ENCODE data around the gene WEE2. TPM values are rescaled to one million over a fixed set of nuclear protein-coding genes. Genes with fewer than 3 reads are reported as not detected.

WEE2 gene
- total RNA-seq, 1 experiment from 2014 or later: not detected

DNA sequence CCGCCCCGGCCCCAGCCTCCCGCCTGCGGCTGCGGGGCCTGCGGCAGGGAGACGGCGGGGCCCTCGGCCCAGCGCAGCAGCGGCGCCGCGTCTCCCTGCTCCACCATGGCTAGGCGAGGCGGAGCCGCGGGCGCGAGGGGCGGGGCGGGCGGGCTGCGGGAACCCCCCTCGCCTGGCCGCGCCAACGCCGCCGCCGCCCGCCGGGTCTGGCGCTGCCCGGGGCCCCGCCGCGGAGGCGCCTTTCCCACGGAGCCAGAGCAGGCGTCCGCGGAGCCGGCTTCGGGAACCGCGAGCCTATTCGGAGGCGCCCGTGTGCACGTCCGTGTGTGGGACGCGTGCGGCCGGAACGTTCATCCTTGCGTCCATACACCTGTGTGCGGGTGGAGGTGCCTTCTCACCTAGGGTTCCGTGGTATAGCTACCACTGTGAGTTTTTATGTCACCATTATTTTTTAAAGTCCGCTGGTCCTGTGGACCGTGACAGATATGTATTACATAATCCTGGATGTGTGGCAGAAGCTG is 6.0 kb upstream of the WEE2 start, which contains the start of gene DENND11:
Gene DENND11 (minus strand): TSS at position 120 of the 521 bp plus-strand sequence. CDS start 13 bp downstream, at position 107.
- H3K36me3 Mint-ChIP-seq (ENCODE audit: insufficient read depth, unreplicated experiment): no peaks in the 10 kb centered on the region
- peak within 1 kb of the TSS; percentile 72 for H3K4me3 Mint-ChIP-seq (ENCODE audit: unreplicated experiment)
- H3K27me3 Mint-ChIP-seq (ENCODE audit: insufficient read depth, unreplicated experiment): no peaks in the 10 kb centered on the region
- H3K27ac Mint-ChIP-seq (ENCODE audit: low read depth, unreplicated experiment): no peak within 1 kb of the TSS
- H3K4me1 Mint-ChIP-seq (ENCODE audit: insufficient read depth, unreplicated experiment): peaks cover 31% of the 10 kb centered on the region
- no peaks in the 10 kb centered on the region for H3K9me3 Mint-ChIP-seq (ENCODE audit: unreplicated experiment)
- BruUV-seq (replicated peaks): no TSS peak
- DNase-seq (ENCODE audit: unreplicated experiment): peak; percentile 44
- TF ChIP-seq, protein P1, sequence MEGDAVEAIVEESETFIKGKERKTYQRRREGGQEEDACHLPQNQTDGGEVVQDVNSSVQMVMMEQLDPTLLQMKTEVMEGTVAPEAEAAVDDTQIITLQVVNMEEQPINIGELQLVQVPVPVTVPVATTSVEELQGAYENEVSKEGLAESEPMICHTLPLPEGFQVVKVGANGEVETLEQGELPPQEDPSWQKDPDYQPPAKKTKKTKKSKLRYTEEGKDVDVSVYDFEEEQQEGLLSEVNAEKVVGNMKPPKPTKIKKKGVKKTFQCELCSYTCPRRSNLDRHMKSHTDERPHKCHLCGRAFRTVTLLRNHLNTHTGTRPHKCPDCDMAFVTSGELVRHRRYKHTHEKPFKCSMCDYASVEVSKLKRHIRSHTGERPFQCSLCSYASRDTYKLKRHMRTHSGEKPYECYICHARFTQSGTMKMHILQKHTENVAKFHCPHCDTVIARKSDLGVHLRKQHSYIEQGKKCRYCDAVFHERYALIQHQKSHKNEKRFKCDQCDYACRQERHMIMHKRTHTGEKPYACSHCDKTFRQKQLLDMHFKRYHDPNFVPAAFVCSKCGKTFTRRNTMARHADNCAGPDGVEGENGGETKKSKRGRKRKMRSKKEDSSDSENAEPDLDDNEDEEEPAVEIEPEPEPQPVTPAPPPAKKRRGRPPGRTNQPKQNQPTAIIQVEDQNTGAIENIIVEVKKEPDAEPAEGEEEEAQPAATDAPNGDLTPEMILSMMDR (IDR thresholded peaks at IDR 0.05; ENCODE audit: unreplicated experiment): no peak
- ChIA-PET CTCF (interaction anchor here (0.5 to 6.0 kb wide), 4 partner anchors 36 to 891 kb away, joined by 3 to 37 read pairs (median 4); partner anchors contain the start of gene SSBP1), POLR2A (interaction anchor here (0.6 to 3.1 kb wide), 5 partner anchors 15 to 38 kb away, joined by 3 to 23 read pairs (median 3); partner anchors contain the start of gene SSBP1)
- intact Hi-C loops (cut with micrococcal nuclease): loop anchor here (5.0 kb wide), 1 partner anchor 35 kb away; the partner anchor contains the start of gene SSBP1

DNA sequence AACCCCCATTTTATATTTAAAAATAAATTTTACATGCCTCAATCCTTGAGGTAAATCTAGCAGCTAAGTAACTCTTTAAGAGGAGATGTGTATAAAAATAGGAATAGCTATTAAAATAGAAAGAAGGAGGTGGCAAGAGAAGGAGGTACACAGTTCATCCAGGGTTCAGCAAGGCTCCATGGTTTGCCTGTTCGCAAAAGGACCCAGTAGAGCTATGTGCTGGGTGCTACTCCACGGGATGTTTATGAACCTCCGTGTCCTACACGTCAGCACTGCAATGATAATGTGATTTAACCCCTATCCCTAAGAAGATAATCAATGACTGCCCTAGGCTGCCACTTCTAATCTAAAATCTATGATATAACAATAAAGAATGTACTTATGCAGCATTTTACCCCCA is 5.3 kb upstream of the WEE2 start:
- H3K4me1 Mint-ChIP-seq (ENCODE audit: insufficient read depth, unreplicated experiment): peaks cover 26% of the 10 kb centered on the region
- POLR2A ChIA-PET: interaction anchor here (0.8 to 3.1 kb wide), 4 partner anchors 11 to 37 kb away, joined by 3 to 23 read pairs (median 4); partner anchors contain the start of gene SSBP1
- no peaks in the 10 kb centered on the region for H3K9me3 Mint-ChIP-seq (ENCODE audit: unreplicated experiment)
- intact Hi-C loops (cut with micrococcal nuclease): loop anchor here (5.0 kb wide), 1 partner anchor 34 kb away; the partner anchor contains the start of gene SSBP1
- no TSS peak for BruUV-seq (replicated peaks)
- H3K27me3 Mint-ChIP-seq (ENCODE audit: insufficient read depth, unreplicated experiment): no peaks in the 10 kb centered on the region
- H3K27ac Mint-ChIP-seq (ENCODE audit: low read depth, unreplicated experiment): no peak overlapping the region
- peak overlapping the region; percentile 72 for H3K4me3 Mint-ChIP-seq (ENCODE audit: unreplicated experiment)
- TF ChIP-seq, protein P1 (IDR thresholded peaks at IDR 0.05; ENCODE audit: unreplicated experiment): no peak
- DNase-seq (ENCODE audit: unreplicated experiment): no peak
- H3K36me3 Mint-ChIP-seq (ENCODE audit: insufficient read depth, unreplicated experiment): no peaks in the 10 kb centered on the region
- CTCF ChIA-PET: interaction anchor here (0.9 to 6.0 kb wide), 3 partner anchors 35 to 891 kb away, joined by 3 to 37 read pairs (median 6); partner anchors contain the start of gene SSBP1

DNA sequence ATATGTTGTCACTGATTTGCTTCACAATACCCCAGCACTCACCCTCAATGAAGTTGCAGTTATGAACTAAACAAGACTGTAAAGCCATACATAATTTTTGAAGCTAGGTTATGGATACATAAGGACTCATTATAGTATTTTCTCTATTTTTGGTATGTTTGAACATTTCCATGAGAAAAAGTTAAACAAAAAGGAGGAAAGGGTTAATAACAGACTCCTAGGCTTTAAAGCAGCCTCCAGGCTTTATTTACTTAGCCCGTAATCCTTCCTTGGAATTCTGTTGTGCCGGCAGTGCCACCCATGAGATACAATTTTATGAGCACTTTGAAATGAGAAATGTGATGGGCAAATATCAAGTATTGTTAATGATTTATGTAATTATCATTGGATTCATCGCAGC is 4.0 kb upstream of the WEE2 start:
- POLR2A ChIA-PET: interaction anchor here (0.7 kb wide), 2 partner anchors 8 to 34 kb away, joined by 4 read pairs; partner anchors contain the start of gene SSBP1
- no peaks in the 10 kb centered on the region for H3K27me3 Mint-ChIP-seq (ENCODE audit: insufficient read depth, unreplicated experiment)
- H3K36me3 Mint-ChIP-seq (ENCODE audit: insufficient read depth, unreplicated experiment): no peaks in the 10 kb centered on the region
- CTCF ChIA-PET: interaction anchor here (6.0 kb wide), 1 partner anchor 34 kb away, joined by 37 read pairs; the partner anchor contains the start of gene SSBP1
- H3K4me1 Mint-ChIP-seq (ENCODE audit: insufficient read depth, unreplicated experiment): peaks cover 20% of the 10 kb centered on the region
- H3K9me3 Mint-ChIP-seq (ENCODE audit: unreplicated experiment): no peaks in the 10 kb centered on the region
- BruUV-seq (replicated peaks): no TSS peak
- TF ChIP-seq, protein P1 (IDR thresholded peaks at IDR 0.05; ENCODE audit: unreplicated experiment): no peak
- no peak overlapping the region for H3K27ac Mint-ChIP-seq (ENCODE audit: low read depth, unreplicated experiment)
- DNase-seq (ENCODE audit: unreplicated experiment): no peak
- no peak overlapping the region for H3K4me3 Mint-ChIP-seq (ENCODE audit: unreplicated experiment)
- intact Hi-C loops (cut with micrococcal nuclease): loop anchor here (5.0 kb wide), 1 partner anchor 33 kb away; the partner anchor contains the start of gene SSBP1

DNA sequence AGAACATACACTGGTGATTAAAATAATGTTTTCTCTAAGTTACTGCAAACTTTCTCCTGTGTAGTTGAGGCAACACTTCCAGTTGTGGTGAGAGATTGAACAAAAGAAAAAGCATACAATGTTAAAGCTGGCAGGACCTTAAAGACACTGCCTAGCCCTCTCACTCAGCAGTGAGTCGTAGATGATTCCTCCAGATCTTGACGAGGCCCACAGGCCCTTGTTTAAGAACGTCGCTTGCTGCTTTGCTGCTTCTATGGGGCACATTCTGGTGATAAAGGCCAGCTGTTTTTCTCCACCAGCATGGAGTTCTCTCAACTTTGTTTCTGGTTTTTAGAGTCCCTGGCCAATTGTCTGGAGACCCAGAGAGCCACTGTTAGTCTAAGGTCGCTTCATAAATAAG is 3.4 kb upstream of the WEE2 start:
- no peaks in the 10 kb centered on the region for H3K36me3 Mint-ChIP-seq (ENCODE audit: insufficient read depth, unreplicated experiment)
- no peaks in the 10 kb centered on the region for H3K27me3 Mint-ChIP-seq (ENCODE audit: insufficient read depth, unreplicated experiment)
- DNase-seq (ENCODE audit: unreplicated experiment): no peak
- peaks cover 19% of the 10 kb centered on the region for H3K4me1 Mint-ChIP-seq (ENCODE audit: insufficient read depth, unreplicated experiment)
- no peak overlapping the region for H3K27ac Mint-ChIP-seq (ENCODE audit: low read depth, unreplicated experiment)
- no TSS peak for BruUV-seq (replicated peaks)
- TF ChIP-seq, protein P1 (IDR thresholded peaks at IDR 0.05; ENCODE audit: unreplicated experiment): no peak
- intact Hi-C loops (cut with micrococcal nuclease): loop anchor here (5.0 kb wide), 1 partner anchor 33 kb away; the partner anchor contains the start of gene SSBP1
- H3K4me3 Mint-ChIP-seq (ENCODE audit: unreplicated experiment): no peak overlapping the region
- CTCF ChIA-PET: interaction anchor here (1.0 kb wide), 1 partner anchor 35 kb away, joined by 3 read pairs; no protein-coding TSS in a partner anchor
- POLR2A ChIA-PET: no interaction called here
- no peaks in the 10 kb centered on the region for H3K9me3 Mint-ChIP-seq (ENCODE audit: unreplicated experiment)
